GM23338 (cell line): ENCODE data around the gene RNGTT. TPM values are rescaled to one million over a fixed set of nuclear protein-coding genes. Genes with fewer than 3 reads are reported as not detected.

Experiments
- ATAC-seq: fragments of 200-7000 bp; cut with Tn5 transposase; 3 replicates; pipeline ENCODE4 v1.9.1; 2020
- DNase-seq: peaks from one replicate; pipeline ENCODE4 v3.0.0-alpha.2; 2015; ENCODE audit warnings: low spot score
- H2AFZ ChIP-seq: fragments of 200-600 bp; sonication (generic); 2 replicates; pipeline ENCODE4 v1.8.0; 2016; ENCODE audit warnings: antibody characterized with exemption, mild to moderate bottlenecking, moderate library complexity
- H3F3A ChIP-seq: fragments of 200-600 bp; sonication (generic); replicated peaks from 2 replicates; pipeline ENCODE4 v1.8.0; 2017; ENCODE audit warnings: antibody characterized with exemption, mixed run types, low read depth
- H3K27ac ChIP-seq: fragments of 200-600 bp; sonication (generic); 2 replicates; pipeline ENCODE4 v1.6.1; 2016; ENCODE audit warnings: low read depth
- H3K27me3 ChIP-seq: fragments of 200-600 bp; sonication (generic); 2 replicates; pipeline ENCODE4 v1.8.0; 2016; ENCODE audit warnings: mild to moderate bottlenecking, mixed run types, moderate library complexity; ENCODE audit not compliant: insufficient read depth
- H3K36me3 ChIP-seq: fragments of 200-600 bp; sonication (generic); 2 replicates; pipeline ENCODE4 v1.8.0; 2016; ENCODE audit warnings: mild to moderate bottlenecking; ENCODE audit not compliant: insufficient read depth
- H3K4me1 ChIP-seq: fragments of 200-600 bp; sonication (generic); 2 replicates; pipeline ENCODE4 v1.8.0; 2016; ENCODE audit warnings: mild to moderate bottlenecking, moderate library complexity; ENCODE audit not compliant: insufficient read depth
- H3K4me2 ChIP-seq: fragments of 200-600 bp; sonication (generic); 2 replicates; pipeline ENCODE4 v1.7.1; 2017; ENCODE audit warnings: mixed run types
- H3K4me3 ChIP-seq: fragments of 200-600 bp; sonication (generic); 2 replicates; pipeline ENCODE4 v1.6.1; 2016; ENCODE audit warnings: mixed run types
- H3K79me2 ChIP-seq: fragments of 200-600 bp; sonication (generic); replicated peaks from 2 replicates; pipeline ENCODE4 v1.8.0; 2017; ENCODE audit warnings: mild to moderate bottlenecking; ENCODE audit not compliant: insufficient read depth
- H3K9me2 ChIP-seq: fragments of 200-600 bp; sonication (generic); 2 replicates; pipeline ENCODE4 v1.8.0; 2017; ENCODE audit not compliant: insufficient read depth
- H4K20me1 ChIP-seq: fragments of 200-600 bp; sonication (generic); replicated peaks from 2 replicates; pipeline ENCODE4 v1.8.0; 2017; ENCODE audit warnings: mild to moderate bottlenecking; ENCODE audit not compliant: insufficient read depth
- H3K27ac Mint-ChIP-seq: 2 replicates; pipeline ENCODE4 v1.8.0; 2020; ENCODE audit warnings: inconsistent platforms, mild to moderate bottlenecking, moderate library complexity, mixed read lengths
- H3K27me3 Mint-ChIP-seq: 3 replicates; pipeline ENCODE4 v1.8.0; 2022; ENCODE audit warnings: low read depth, mild to moderate bottlenecking, moderate library complexity, mixed read lengths, inconsistent platforms; ENCODE audit not compliant: insufficient read depth, poor library complexity
- H3K36me3 Mint-ChIP-seq: 3 replicates; pipeline ENCODE4 v1.8.0; 2021; ENCODE audit warnings: low read depth, mild to moderate bottlenecking, inconsistent platforms, moderate library complexity, mixed read lengths
- H3K4me1 Mint-ChIP-seq: 3 replicates; pipeline ENCODE4 v1.8.0; 2020; ENCODE audit warnings: mild to moderate bottlenecking, inconsistent platforms, mixed read lengths
- H3K4me3 Mint-ChIP-seq: 3 replicates; pipeline ENCODE4 v1.8.0; 2021; ENCODE audit warnings: moderate library complexity, mild to moderate bottlenecking, inconsistent platforms, mixed read lengths
- H3K9me3 Mint-ChIP-seq: 3 replicates; pipeline ENCODE4 v1.8.0; 2020; ENCODE audit warnings: moderate library complexity, mild to moderate bottlenecking, inconsistent platforms, mixed read lengths
- CREB1 ChIP-seq: fragments of 250-450 bp; sonication (Bioruptor Pico); IDR thresholded peaks from 2 replicates; pipeline ENCODE4 v1.5.0; 2020; ENCODE audit warnings: low read depth, mild to moderate bottlenecking, moderate library complexity
- EZH2 ChIP-seq: fragments of 200-600 bp; sonication (generic); IDR thresholded peaks from one replicate; pipeline ENCODE4 v1.8.0; 2017; ENCODE audit warnings: antibody characterized with exemption, mild to moderate bottlenecking, low read depth; ENCODE audit not compliant: unreplicated experiment
- EZH2phosphoT487 ChIP-seq: fragments of 200-600 bp; sonication (generic); IDR thresholded peaks from one replicate; pipeline ENCODE4 v1.8.1; 2018; ENCODE audit warnings: antibody characterized with exemption; ENCODE audit not compliant: unreplicated experiment
- JUNB ChIP-seq: IDR thresholded peaks from one replicate; pipeline ENCODE4 v1.6.1; 2016; ENCODE audit warnings: antibody characterized with exemption; ENCODE audit not compliant: unreplicated experiment
- NANOG ChIP-seq: IDR thresholded peaks from 2 replicates; pipeline ENCODE4 v1.6.1; 2016; ENCODE audit warnings: antibody characterized with exemption, borderline replicate concordance
- POLR2AphosphoS5 ChIP-seq: IDR thresholded peaks from 2 replicates; pipeline ENCODE4 v1.6.1; 2016; ENCODE audit warnings: antibody characterized with exemption, low read depth
- STAT1 ChIP-seq: IDR thresholded peaks from one replicate; pipeline ENCODE4 v1.6.1; 2016; ENCODE audit warnings: antibody characterized with exemption; ENCODE audit not compliant: unreplicated experiment
- ZNF114 ChIP-seq: fragments of 250-450 bp; sonication (Bioruptor Pico); IDR thresholded peaks from 2 replicates; pipeline ENCODE4 v1.5.0; 2020; ENCODE audit warnings: mild to moderate bottlenecking, moderate library complexity
- ZNF331 ChIP-seq: fragments of 250-450 bp; sonication (Bioruptor Pico); IDR thresholded peaks from 2 replicates; pipeline ENCODE4 v1.5.0; 2020; ENCODE audit warnings: low read depth, mild to moderate bottlenecking, moderate library complexity
- polyA plus RNA-seq: library from polyadenylated mRNA; unstranded; fragments of >200 nt; fragmentation: Nextera tagmentation; extraction: Ambion mirVana; gene quantifications from 2 replicates; pipeline ENCODE4 v1.2.1, GENCODE V29; 2016
- total RNA-seq: library from RNA; depleted of rRNA; stranded (reverse); fragments of >200 nt; shearing (Covaris generic); gene quantifications from 2 replicates; pipeline ENCODE4 v1.2.3, GENCODE V29; 2014
- TF ChIP-seq, protein P1 (sequence below), 2 experiments: fragments of 200-600 bp in 1 of 2; sonication (generic) in 1 of 2; conservative IDR thresholded peaks; 2 replicates each; pipeline versions ENCODE4 v1.5.1 to v1.6.1; 2016 to 2017; ENCODE audit warnings: antibody characterized with exemption in 2 of 2, low read depth in 2 of 2, mild to moderate bottlenecking in 2 of 2, moderate library complexity in 1 of 2
- TF ChIP-seq, protein P2 (sequence below): IDR thresholded peaks from 2 replicates; pipeline ENCODE4 v1.6.1; 2016; ENCODE audit warnings: antibody characterized with exemption
- TF ChIP-seq, protein P3 (sequence below): IDR thresholded peaks from one replicate; pipeline ENCODE4 v1.6.1; 2018; ENCODE audit warnings: antibody characterized with exemption; ENCODE audit not compliant: unreplicated experiment
- TF ChIP-seq, protein P4 (sequence below): fragments of 250-450 bp; sonication (Bioruptor Pico); IDR thresholded peaks from 2 replicates; pipeline ENCODE4 v1.5.0; 2020; ENCODE audit warnings: mild to moderate bottlenecking, moderate library complexity

RNGTT gene
- total and polyA plus RNA-seq, 2 experiments from 2014 or later, result 11.2 to 29.2 TPM

DNA sequence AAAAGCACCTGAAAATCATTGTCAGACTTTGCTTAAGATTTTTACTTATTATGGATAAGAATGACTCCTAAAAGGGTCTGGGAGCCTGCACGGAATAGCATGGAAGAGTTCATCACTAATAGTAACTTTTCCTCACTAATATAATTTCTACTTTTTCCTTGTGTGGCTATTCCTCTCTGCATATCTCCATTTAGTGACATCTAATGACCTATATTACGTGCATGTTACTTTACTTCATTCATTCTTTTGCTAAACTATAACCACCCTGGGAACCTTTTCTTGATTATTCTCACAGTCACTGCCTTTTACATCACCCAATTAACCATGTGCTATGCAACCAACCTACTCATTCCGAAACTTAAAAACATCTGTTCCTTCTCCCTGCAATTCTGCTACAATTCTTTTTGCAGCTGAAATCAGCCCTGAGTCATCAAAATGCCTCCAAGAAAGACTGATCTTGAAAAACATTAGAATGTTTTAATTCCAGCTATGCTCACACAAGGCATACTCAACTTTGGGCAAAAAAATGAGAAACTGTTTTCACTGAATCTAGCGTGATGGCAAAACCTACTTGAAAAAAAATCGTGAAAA is 313.3 kb downstream of the RNGTT start:
- H3K4me1 Mint-ChIP-seq, result peaks cover 5% of the 10 kb centered on the region; the same call in 2 of the 3 replicates
- no peaks in the 10 kb centered on the region for H3K79me2 ChIP-seq
- H3F3A ChIP-seq, result no peaks in the 10 kb centered on the region
- H3K4me3 ChIP-seq, result no peak overlapping the region
- H3K4me1 ChIP-seq, result no peaks in the 10 kb centered on the region
- no peaks in the 10 kb centered on the region; the same call in 2 of the 3 replicates for H3K9me3 Mint-ChIP-seq
- no peaks in the 10 kb centered on the region for H3K9me2 ChIP-seq
- H3K36me3 ChIP-seq, result no peaks in the 10 kb centered on the region
- no peak overlapping the region for H3K4me2 ChIP-seq
- no peaks in the 10 kb centered on the region for H4K20me1 ChIP-seq
- H3K4me3 Mint-ChIP-seq, result no peak overlapping the region
- no peaks in the 10 kb centered on the region for H3K27me3 ChIP-seq
- no peak overlapping the region for H3K27ac Mint-ChIP-seq
- no peaks in the 10 kb centered on the region for H3K36me3 Mint-ChIP-seq
- ATAC-seq, result no peak
- DNase-seq, result no peak
- H2AFZ ChIP-seq, result no peak overlapping the region
- H3K27me3 Mint-ChIP-seq, result peaks cover 2% of the 10 kb centered on the region
- H3K27ac ChIP-seq, result no peak overlapping the region; the same call in 1 of the 2 replicates
- no peak for TF ChIP-seq NANOG
- no peak for TF ChIP-seq EZH2phosphoT487
- TF ChIP-seq CREB1, result no peak
- TF ChIP-seq POLR2AphosphoS5, result no peak
- TF ChIP-seq ZNF331, result no peak
- TF ChIP-seq, protein P1, sequence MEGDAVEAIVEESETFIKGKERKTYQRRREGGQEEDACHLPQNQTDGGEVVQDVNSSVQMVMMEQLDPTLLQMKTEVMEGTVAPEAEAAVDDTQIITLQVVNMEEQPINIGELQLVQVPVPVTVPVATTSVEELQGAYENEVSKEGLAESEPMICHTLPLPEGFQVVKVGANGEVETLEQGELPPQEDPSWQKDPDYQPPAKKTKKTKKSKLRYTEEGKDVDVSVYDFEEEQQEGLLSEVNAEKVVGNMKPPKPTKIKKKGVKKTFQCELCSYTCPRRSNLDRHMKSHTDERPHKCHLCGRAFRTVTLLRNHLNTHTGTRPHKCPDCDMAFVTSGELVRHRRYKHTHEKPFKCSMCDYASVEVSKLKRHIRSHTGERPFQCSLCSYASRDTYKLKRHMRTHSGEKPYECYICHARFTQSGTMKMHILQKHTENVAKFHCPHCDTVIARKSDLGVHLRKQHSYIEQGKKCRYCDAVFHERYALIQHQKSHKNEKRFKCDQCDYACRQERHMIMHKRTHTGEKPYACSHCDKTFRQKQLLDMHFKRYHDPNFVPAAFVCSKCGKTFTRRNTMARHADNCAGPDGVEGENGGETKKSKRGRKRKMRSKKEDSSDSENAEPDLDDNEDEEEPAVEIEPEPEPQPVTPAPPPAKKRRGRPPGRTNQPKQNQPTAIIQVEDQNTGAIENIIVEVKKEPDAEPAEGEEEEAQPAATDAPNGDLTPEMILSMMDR (conservative IDR thresholded peaks at IDR 0.05; ENCODE audit: low read depth in 2 of 2), result no peak
- TF ChIP-seq STAT1, result no peak
- TF ChIP-seq JUNB, result no peak
- TF ChIP-seq, protein P2, sequence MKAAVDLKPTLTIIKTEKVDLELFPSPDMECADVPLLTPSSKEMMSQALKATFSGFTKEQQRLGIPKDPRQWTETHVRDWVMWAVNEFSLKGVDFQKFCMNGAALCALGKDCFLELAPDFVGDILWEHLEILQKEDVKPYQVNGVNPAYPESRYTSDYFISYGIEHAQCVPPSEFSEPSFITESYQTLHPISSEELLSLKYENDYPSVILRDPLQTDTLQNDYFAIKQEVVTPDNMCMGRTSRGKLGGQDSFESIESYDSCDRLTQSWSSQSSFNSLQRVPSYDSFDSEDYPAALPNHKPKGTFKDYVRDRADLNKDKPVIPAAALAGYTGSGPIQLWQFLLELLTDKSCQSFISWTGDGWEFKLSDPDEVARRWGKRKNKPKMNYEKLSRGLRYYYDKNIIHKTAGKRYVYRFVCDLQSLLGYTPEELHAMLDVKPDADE, result no peak
- TF ChIP-seq, protein P3, sequence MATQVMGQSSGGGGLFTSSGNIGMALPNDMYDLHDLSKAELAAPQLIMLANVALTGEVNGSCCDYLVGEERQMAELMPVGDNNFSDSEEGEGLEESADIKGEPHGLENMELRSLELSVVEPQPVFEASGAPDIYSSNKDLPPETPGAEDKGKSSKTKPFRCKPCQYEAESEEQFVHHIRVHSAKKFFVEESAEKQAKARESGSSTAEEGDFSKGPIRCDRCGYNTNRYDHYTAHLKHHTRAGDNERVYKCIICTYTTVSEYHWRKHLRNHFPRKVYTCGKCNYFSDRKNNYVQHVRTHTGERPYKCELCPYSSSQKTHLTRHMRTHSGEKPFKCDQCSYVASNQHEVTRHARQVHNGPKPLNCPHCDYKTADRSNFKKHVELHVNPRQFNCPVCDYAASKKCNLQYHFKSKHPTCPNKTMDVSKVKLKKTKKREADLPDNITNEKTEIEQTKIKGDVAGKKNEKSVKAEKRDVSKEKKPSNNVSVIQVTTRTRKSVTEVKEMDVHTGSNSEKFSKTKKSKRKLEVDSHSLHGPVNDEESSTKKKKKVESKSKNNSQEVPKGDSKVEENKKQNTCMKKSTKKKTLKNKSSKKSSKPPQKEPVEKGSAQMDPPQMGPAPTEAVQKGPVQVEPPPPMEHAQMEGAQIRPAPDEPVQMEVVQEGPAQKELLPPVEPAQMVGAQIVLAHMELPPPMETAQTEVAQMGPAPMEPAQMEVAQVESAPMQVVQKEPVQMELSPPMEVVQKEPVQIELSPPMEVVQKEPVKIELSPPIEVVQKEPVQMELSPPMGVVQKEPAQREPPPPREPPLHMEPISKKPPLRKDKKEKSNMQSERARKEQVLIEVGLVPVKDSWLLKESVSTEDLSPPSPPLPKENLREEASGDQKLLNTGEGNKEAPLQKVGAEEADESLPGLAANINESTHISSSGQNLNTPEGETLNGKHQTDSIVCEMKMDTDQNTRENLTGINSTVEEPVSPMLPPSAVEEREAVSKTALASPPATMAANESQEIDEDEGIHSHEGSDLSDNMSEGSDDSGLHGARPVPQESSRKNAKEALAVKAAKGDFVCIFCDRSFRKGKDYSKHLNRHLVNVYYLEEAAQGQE, result no peak
- TF ChIP-seq, protein P4, sequence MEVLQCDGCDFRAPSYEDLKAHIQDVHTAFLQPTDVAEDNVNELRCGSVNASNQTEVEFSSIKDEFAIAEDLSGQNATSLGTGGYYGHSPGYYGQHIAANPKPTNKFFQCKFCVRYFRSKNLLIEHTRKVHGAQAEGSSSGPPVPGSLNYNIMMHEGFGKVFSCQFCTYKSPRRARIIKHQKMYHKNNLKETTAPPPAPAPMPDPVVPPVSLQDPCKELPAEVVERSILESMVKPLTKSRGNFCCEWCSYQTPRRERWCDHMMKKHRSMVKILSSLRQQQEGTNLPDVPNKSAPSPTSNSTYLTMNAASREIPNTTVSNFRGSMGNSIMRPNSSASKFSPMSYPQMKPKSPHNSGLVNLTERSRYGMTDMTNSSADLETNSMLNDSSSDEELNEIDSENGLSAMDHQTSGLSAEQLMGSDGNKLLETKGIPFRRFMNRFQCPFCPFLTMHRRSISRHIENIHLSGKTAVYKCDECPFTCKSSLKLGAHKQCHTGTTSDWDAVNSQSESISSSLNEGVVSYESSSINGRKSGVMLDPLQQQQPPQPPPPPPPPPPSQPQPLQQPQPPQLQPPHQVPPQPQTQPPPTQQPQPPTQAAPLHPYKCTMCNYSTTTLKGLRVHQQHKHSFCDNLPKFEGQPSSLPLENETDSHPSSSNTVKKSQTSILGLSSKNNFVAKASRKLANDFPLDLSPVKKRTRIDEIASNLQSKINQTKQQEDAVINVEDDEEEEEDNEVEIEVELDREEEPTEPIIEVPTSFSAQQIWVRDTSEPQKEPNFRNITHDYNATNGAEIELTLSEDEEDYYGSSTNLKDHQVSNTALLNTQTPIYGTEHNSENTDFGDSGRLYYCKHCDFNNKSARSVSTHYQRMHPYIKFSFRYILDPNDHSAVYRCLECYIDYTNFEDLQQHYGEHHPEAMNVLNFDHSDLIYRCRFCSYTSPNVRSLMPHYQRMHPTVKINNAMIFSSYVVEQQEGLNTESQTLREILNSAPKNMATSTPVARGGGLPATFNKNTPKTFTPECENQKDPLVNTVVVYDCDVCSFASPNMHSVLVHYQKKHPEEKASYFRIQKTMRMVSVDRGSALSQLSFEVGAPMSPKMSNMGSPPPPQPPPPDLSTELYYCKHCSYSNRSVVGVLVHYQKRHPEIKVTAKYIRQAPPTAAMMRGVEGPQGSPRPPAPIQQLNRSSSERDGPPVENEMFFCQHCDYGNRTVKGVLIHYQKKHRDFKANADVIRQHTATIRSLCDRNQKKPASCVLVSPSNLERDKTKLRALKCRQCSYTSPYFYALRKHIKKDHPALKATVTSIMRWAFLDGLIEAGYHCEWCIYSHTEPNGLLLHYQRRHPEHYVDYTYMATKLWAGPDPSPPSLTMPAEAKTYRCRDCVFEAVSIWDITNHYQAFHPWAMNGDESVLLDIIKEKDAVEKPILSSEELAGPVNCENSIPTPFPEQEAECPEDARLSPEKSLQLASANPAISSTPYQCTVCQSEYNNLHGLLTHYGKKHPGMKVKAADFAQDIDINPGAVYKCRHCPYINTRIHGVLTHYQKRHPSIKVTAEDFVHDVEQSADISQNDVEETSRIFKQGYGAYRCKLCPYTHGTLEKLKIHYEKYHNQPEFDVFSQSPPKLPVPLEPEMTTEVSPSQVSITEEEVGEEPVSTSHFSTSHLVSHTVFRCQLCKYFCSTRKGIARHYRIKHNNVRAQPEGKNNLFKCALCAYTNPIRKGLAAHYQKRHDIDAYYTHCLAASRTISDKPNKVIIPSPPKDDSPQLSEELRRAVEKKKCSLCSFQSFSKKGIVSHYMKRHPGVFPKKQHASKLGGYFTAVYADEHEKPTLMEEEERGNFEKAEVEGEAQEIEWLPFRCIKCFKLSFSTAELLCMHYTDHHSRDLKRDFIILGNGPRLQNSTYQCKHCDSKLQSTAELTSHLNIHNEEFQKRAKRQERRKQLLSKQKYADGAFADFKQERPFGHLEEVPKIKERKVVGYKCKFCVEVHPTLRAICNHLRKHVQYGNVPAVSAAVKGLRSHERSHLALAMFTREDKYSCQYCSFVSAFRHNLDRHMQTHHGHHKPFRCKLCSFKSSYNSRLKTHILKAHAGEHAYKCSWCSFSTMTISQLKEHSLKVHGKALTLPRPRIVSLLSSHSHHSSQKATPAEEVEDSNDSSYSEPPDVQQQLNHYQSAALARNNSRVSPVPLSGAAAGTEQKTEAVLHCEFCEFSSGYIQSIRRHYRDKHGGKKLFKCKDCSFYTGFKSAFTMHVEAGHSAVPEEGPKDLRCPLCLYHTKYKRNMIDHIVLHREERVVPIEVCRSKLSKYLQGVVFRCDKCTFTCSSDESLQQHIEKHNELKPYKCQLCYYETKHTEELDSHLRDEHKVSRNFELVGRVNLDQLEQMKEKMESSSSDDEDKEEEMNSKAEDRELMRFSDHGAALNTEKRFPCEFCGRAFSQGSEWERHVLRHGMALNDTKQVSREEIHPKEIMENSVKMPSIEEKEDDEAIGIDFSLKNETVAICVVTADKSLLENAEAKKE (CRISPR knock-in tag), result no peak
- TF ChIP-seq EZH2, result no peak
- TF ChIP-seq ZNF114 (CRISPR knock-in tag), result no peak
